Measurements from ENCODE around the gene C1orf122.
"Not testable (repeated sequence)": the region's sequence is repeated elsewhere in the genome, so short reads cannot be mapped to it uniquely, and the experiment has no call there.

Gene C1orf122

GRCh38 chr1:37807555-37808368 is at the start of gene C1orf122, which contains the start of gene YRDC:
Gene C1orf122 (plus strand): TSS chr1:37807790. CDS start chr1:37808405, 615 bp downstream.
Gene YRDC (minus strand): TSS chr1:37808208. CDS start chr1:37808180, 28 bp downstream.
- DNase-seq = peak; percentile 55

- DNase-seq = no peak
Observed at GRCh38 chr1:37759451-37759850, 48.1 kb upstream of the C1orf122 start.

GRCh38 chr1:37761416-37762095 is 46.0 kb upstream of the C1orf122 start:
- DNase-seq = no peak

GRCh38 chr1:37762516-37762915 is 45.1 kb upstream of the C1orf122 start:
- DNase-seq = no peak

GRCh38 chr1:37763791-37764413 is 43.7 kb upstream of the C1orf122 start:
- DNase-seq = no peak

- no peak for DNase-seq
Observed at GRCh38 chr1:37764414-37764825, 43.2 kb upstream of the C1orf122 start.

- peak; percentile 45 for DNase-seq
Observed at GRCh38 chr1:37764888-37765441, 42.6 kb upstream of the C1orf122 start, which contains the start of gene EPHA10. Gene EPHA10 (minus strand): TSS chr1:37765120. CDS start chr1:37765066, 54 bp downstream.

GRCh38 chr1:37765916-37766664 is 41.5 kb upstream of the C1orf122 start:
- DNase-seq = no peak

GRCh38 chr1:37767488-37767887 is 40.1 kb upstream of the C1orf122 start:
- no peak for DNase-seq

GRCh38 chr1:37771440-37771839 is 36.1 kb upstream of the C1orf122 start:
- DNase-seq = not testable (repeated sequence)

GRCh38 chr1:37776946-37777516 is 30.6 kb upstream of the C1orf122 start:
- DNase-seq = no peak

GRCh38 chr1:37778654-37779053 is 28.9 kb upstream of the C1orf122 start:
- DNase-seq = no peak

GRCh38 chr1:37782491-37782890 is 25.1 kb upstream of the C1orf122 start:
- no peak for DNase-seq

- no peak for DNase-seq
Observed at GRCh38 chr1:37792943-37793686, 14.5 kb upstream of the C1orf122 start.

GRCh38 chr1:37793773-37794371 is 13.7 kb upstream of the C1orf122 start, which contains the start of gene MANEAL:
Gene MANEAL (plus strand): TSS chr1:37793847. CDS start chr1:37794183, 336 bp downstream.
- no peak for DNase-seq

GRCh38 chr1:37794372-37795339 is 12.9 kb upstream of the C1orf122 start:
- DNase-seq = peak; percentile 6

- no peak for DNase-seq
Observed at GRCh38 chr1:37795340-37796125, 12.1 kb upstream of the C1orf122 start.

GRCh38 chr1:37797750-37798345 is 9.7 kb upstream of the C1orf122 start:
- no peak for DNase-seq
